GM19397 (cell line): Measurements from ENCODE around the gene PLEKHB1.

Experiments
- ATAC-seq: cut with Tn5 transposase; IDR thresholded peaks from one replicate; pipeline ENCODE4 v1.9.1; 2021; ENCODE audit warnings: mild to moderate bottlenecking, moderate library complexity; ENCODE audit not compliant: unreplicated experiment

The PLEKHB1 gene

DNA sequence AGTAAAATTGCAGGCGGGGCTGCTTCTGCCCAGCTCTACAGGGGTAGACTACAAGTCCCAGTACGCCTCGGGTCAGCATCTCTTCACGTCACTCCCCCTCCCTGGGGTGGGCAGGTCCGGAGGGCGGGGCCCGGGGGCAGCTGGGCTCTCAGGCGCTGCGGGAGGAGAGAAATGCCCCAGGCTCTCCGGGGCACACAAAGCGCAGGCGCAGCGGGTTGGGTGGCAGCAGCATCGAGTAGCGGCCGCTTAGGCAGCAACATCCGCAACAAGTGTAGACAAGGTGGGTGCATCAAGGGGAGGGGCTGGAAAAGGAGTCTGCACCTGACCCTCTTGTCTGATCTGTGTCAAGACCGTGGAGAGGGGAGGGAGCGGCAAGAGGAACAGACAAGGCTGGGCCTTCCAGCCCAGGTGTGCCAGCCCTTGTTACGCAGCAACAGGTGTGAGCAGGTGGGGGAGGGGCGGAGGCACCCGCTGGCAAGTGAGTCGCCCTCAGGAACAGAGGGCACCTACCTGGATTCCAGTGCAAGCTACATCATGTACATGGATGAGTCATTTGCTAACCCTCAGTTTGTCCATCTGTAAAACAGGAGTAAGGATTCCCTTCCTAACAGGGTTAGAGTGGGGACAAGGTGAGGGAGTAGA, 1.2 kb downstream of the PLEKHB1 start:
- ATAC-seq, result peak; percentile 83

GRCh38 chr11:73648121-73648520, 1.7 kb downstream of the PLEKHB1 start:
- ATAC-seq, result no peak

DNA sequence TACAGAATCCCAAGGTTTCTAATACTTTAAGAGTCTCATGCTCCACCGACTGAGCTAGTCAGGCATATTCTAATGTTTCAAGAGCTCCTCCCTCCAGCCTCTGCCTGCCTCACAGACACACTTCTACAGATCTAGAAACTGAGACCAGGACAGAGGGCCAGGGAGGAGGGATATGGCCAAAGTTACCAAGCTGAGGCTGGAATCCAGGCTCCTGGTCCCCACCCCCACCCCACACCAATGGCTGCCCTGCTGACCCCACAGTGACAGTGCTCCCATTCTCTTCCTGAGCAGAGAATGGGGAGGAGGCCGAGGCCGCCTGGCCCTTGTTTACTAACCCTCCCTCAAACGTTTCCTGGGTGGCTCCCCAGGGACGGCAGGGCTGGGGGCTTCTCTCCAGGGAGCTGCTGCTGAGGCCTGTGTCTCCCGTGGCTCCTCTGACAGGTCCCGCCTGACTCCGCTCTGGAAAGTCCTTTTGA, 2.2 kb downstream of the PLEKHB1 start:
- ATAC-seq, result no peak

GRCh38 chr11:73649206-73649605, 2.8 kb downstream of the PLEKHB1 start:
- ATAC-seq, result no peak

GRCh38 chr11:73650400-73650799, 4.0 kb downstream of the PLEKHB1 start:
- no peak for ATAC-seq

- ATAC-seq, result no peak
Measured at GRCh38 chr11:73651252-73651651, 4.9 kb downstream of the PLEKHB1 start.

- no peak for ATAC-seq
Measured at GRCh38 chr11:73651661-73652045, 5.3 kb downstream of the PLEKHB1 start.

- no peak for ATAC-seq
Measured at GRCh38 chr11:73652046-73652730, 5.8 kb downstream of the PLEKHB1 start.

GRCh38 chr11:73652856-73653559, 6.6 kb downstream of the PLEKHB1 start:
- no peak for ATAC-seq

DNA sequence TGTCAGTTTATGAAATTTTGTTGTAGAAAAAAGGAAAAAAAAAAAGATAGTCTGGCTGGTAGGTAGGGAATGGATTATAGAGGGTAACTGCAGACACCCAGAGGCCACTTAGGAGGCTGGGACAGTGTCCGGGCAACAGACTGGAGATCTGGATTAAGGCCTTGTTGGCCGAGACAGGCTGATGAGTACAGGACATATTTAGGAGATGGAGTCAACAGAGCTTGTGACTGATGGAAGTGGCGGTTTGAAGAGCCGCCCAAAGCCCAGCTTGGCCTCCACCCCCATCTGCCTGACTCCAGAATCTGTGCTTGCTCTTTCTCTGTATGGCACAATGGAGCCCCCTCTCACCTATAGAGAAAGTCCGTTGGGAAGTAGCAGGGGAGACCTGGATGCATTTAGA, 7.6 kb downstream of the PLEKHB1 start:
- no peak for ATAC-seq

DNA sequence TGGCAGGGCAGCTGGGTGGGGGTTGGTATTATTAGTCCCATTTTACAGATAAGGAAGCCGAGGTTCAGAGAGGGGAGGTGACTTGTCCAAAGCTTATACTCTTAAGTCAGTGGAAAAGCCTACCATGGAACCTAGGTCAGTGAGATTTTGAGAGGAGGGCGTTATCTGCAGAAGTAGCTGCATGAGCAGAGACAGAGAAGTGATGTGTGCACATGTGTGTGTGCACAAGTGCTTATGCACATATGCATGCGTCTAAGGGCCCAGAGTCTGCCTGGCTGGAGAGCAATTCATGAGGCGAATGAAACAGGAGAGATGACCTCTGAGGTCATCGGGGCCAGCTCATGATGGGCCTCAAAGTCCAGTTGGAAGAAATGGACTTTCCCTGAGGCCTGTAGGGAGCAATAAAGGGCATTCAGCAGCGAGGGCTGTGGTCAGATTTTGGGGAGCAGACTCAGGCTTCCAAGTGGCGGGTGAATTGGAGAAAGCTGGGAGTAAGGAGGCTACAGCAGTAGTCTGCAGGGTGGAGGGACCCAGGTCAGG, 8.2 kb downstream of the PLEKHB1 start:
- no peak for ATAC-seq

DNA sequence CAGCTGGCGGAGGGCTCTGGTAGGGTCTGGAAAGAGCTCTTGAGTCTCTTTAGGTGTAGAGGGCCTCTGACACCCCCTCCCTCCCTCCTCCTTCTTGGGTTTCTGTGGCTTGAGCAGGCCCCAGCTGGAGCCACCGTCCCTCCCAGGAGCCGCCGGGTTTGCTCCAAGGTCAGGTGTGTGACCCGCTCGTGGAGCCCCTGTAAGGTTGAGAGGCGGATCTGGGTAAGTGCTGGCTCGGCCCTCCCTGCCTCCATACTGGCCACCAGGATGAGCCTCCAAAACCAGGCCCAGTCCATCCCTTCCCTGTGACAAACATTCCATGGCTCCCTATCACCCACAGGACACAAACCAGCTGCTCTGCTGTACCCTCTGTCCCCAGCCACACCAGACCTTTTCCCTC, 9.3 kb downstream of the PLEKHB1 start:
- ATAC-seq, result no peak

DNA sequence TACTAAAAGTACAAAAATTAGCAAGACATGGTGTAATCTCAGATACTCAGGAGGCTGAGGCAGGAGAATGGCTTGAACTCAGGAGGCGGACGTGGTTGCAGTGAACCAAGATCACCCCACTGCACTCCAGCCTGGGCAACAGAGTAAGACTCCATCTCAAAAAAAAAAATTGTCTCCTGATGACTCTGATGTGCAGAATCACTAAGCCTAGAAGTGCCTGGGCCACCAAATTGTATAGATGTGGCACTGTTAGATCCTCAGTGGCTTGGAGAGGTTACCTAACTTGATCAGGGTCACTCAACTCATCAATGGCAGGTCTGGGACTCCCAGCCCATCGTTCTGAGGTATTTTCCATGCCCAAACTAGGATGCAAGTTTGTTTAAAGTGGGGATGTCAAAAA, 10.6 kb downstream of the PLEKHB1 start:
- ATAC-seq, result no peak

GRCh38 chr11:73659961-73660360, 13.6 kb downstream of the PLEKHB1 start:
- ATAC-seq, result no peak

DNA sequence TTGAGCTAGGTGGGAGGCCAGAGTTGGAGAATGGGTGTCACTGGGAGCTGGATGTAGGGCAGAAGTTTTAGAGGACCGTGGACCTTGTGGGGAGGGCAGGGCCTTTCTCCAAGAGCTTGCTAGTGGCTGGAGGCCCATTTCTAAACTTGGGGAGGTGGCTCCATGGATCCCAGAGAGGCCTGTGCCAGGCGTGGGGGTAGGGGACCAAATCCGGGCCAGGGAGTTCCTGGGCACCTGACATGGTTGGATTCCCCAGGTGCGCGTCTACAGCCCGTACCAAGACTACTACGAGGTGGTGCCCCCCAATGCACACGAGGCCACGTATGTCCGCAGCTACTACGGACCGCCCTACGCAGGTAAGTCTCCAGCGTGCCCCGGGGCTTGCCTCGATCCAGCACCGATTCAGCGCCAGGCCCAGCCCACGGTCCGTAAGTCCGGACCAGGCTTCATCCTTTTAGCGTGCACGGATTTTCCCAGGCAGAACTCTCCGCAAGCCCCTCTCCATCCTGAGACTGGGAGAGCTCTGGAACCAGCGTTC, 14.2 kb downstream of the PLEKHB1 start:
- no peak for ATAC-seq

DNA sequence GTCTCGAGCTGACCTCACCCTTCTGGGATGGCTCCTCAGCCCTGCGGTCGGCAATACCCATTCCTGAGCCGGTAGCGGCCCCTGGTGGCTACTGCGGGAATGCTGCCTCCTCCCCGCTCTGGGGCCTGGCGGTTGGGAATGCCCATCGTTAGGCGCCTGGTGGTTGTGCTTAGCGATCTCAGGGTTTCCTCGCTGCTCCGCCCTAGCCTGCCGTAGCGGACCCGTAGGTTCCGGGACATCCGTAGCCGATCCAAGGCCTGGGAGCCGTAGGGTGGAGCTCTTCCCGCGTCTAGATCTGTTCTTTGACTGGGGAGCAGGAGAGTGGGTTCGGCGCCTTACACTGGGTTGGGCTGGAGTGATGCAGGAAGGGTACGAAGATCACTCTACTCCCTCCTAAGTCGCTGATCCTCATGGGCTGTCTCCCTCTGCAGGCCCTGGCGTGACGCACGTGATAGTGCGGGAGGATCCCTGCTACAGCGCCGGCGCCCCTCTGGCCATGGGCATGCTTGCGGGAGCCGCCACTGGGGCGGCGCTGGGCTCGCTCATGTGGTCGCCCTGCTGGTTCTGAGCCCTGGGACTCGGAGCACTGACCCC, 14.8 kb downstream of the PLEKHB1 start:
- peak; percentile 74 for ATAC-seq

- no peak for ATAC-seq
Measured at GRCh38 chr11:73662445-73663157, 16.2 kb downstream of the PLEKHB1 start.

GRCh38 chr11:73663604-73664495, 17.5 kb downstream of the PLEKHB1 start:
- ATAC-seq, result no peak

- ATAC-seq, result no peak
Measured at GRCh38 chr11:73664877-73665276, 18.5 kb downstream of the PLEKHB1 start.
